Measurements from ENCODE around the gene TACR2.

- TF ChIP-seq CTCF (IDR thresholded peaks at IDR 0.05) (no peak), POLR2A (IDR thresholded peaks at IDR 0.05) (no peak), POLR2AphosphoS5 (IDR thresholded peaks at IDR 0.05) (no peak), EP300 (IDR thresholded peaks at IDR 0.05; ENCODE audit: low read depth) (no peak)
Measured at GRCh38 chr10:69359594-69359993, 57.1 kb downstream of the TACR2 start.

Measured in transverse colon (tissue), 4 donors.